Activated effector memory CD4-positive, alpha-beta T cell treated with Interleukin-2 at 50 U/mL for 16 hours (primary cell): ENCODE results near the gene KCNH2.
"Not testable (repeated sequence)": the region's sequence is repeated elsewhere in the genome, so short reads cannot be mapped to it uniquely, and the experiment has no call there.

Experiments
- DNase-seq: peaks from one replicate; pipeline ENCODE4 v3.0.0-alpha.2; 2020

The KCNH2 gene

GRCh38 chr7:151012031-151012692, 34.0 kb upstream of the KCNH2 start:
- no peak for DNase-seq

- not testable (repeated sequence) for DNase-seq
These were observed 33.5 kb upstream of the KCNH2 start for GRCh38 chr7:151011616-151012015.

- no peak for DNase-seq
These were observed 32.9 kb upstream of the KCNH2 start for GRCh38 chr7:151011097-151011409.

GRCh38 chr7:151010307-151011096, 32.4 kb upstream of the KCNH2 start:
- DNase-seq = no peak

- no peak for DNase-seq
These were observed 31.9 kb upstream of the KCNH2 start for GRCh38 chr7:151010037-151010306.

- DNase-seq = no peak
These were observed 31.4 kb upstream of the KCNH2 start for GRCh38 chr7:151009327-151010036.

- DNase-seq = peak; percentile 70
These were observed 30.6 kb upstream of the KCNH2 start for GRCh38 chr7:151008511-151009323.

- DNase-seq = no peak
These were observed 30.0 kb upstream of the KCNH2 start for GRCh38 chr7:151008143-151008510.

- no peak for DNase-seq
These were observed 29.4 kb upstream of the KCNH2 start for GRCh38 chr7:151007469-151007898.

- DNase-seq = no peak
These were observed 28.6 kb upstream of the KCNH2 start for GRCh38 chr7:151006590-151007300.

- DNase-seq = no peak
These were observed 27.4 kb upstream of the KCNH2 start for GRCh38 chr7:151005566-151005965.

- no peak for DNase-seq
These were observed 25.5 kb upstream of the KCNH2 start for GRCh38 chr7:151003572-151003971.

- DNase-seq = no peak
These were observed 23.4 kb upstream of the KCNH2 start for GRCh38 chr7:151001546-151001945.

GRCh38 chr7:151000897-151001495, 22.9 kb upstream of the KCNH2 start:
- DNase-seq = no peak

- no peak for DNase-seq
These were observed 21.5 kb upstream of the KCNH2 start for GRCh38 chr7:150999497-151000230.

- DNase-seq = no peak
These were observed 20.9 kb upstream of the KCNH2 start for GRCh38 chr7:150999001-150999400.

GRCh38 chr7:150998341-150998740, 20.2 kb upstream of the KCNH2 start:
- DNase-seq = no peak

- no peak for DNase-seq
These were observed 19.7 kb upstream of the KCNH2 start for GRCh38 chr7:150997817-150998216.

- no peak for DNase-seq
These were observed 19.0 kb upstream of the KCNH2 start for GRCh38 chr7:150997075-150997511.

GRCh38 chr7:150996376-150997074, 18.4 kb upstream of the KCNH2 start:
- no peak for DNase-seq
